Epidermal melanocyte (primary cell): ENCODE results near the gene DEFB132.
A peak's percentile ranks its signal among the peaks of the same experiment; 100 is the strongest.
"Not testable (repeated sequence)": the region's sequence is repeated elsewhere in the genome, so short reads cannot be mapped to it uniquely, and the experiment has no call there.

Experiments used
- DNase-seq: peaks from one replicate; pipeline ENCODE4 v3.0.0; 2011; ENCODE audit warnings: low spot score; ENCODE audit not compliant: insufficient read length

DEFB132 gene

DNA sequence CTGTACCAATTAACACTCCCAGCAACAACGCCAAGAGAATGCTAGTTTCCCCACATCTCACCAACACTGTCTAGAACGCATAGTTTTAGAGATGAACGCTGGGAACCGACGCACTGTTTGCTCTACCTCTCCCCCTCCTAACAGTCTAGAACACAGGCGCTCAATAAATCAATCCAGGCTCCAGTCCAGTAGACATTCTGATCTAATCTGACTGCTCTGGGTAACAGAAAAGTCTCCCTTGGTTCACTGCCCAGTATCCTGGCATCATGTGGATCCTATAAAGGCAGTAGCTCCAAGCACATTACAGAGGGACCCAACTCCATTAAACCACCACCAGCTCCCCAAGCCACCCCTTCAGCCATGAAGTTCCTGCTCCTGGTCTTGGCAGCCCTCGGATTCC, at the start of gene DEFB132:
DEFB132 (plus strand) TSS at position 306 of the 400 bp plus-strand sequence; CDS start at position 361, 55 bp downstream.
- no peak for DNase-seq

DNA sequence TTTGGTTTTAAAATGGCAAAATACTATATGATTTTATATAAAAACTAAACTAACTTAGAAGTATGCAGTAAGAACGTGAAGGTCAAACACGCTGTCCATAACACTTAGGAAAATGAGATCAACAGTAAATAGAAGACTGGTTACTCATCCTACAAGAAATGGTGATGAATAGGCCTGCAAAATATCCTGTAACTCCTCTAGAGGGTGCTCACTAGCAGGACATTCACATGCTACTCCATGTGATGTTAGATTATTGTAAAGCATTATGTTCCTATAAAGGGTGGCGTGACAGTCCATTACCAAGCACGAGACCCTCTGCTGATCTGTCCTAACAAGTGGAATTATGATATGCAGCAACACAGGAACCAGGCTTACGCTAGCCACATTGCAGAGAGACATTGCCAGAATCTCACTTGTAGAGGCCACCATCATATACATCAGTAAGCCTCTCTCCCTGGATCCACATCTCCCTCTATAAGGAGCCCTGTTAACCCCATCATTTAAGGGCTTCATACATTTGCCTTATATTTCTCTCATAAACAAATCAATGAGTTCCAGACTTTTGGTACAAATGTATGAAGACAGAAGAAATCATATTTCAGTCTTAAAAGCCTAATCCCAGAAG, 48.5 kb upstream of the DEFB132 start:
- DNase-seq = peak; percentile 19

- DNase-seq = no peak
Observed at GRCh38 chr20:210809-211502, 46.6 kb upstream of the DEFB132 start.

GRCh38 chr20:214383-214782, 43.1 kb upstream of the DEFB132 start:
- DNase-seq = no peak

GRCh38 chr20:215796-216195, 41.7 kb upstream of the DEFB132 start:
- no peak for DNase-seq

GRCh38 chr20:217266-217665, 40.3 kb upstream of the DEFB132 start:
- DNase-seq = no peak

- peak; percentile 57 for DNase-seq
Observed at GRCh38 chr20:219290-220115, 38.0 kb upstream of the DEFB132 start.

DNA sequence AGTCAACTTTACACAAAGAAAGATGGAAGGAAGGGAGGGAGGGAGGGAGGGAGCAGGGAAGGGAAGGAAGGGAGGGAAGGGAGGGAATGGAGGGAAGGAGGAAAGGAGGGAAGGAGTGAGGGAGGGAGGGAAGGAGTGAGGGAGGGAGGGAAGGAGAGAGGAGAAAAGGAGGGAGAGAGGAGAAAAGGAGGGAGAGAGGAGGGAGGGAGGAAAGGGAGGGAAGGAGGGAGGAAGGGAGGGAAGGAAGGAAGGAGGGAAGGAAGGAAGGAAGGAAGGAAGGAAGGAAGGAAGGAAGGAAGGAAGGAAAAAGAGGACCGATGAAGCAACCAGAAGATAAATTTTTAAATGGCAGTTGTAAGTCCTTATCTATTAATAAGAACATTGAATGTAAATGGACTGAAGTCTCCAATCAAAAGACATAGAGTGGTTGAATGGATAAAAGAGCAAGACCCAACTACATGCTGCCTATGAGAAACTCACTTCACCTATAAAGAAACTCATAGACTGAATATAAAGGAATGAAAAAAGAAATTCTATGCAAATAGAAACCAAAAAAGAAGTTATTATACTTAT, 36.2 kb upstream of the DEFB132 start:
- DNase-seq = no peak

GRCh38 chr20:225879-226278, 31.6 kb upstream of the DEFB132 start:
- DNase-seq = not testable (repeated sequence)

GRCh38 chr20:226958-227357, 30.6 kb upstream of the DEFB132 start, which contains the start of gene DEFB129:
DEFB129 (plus strand) TSS chr20:227258; CDS start chr20:227289, 31 bp downstream.
- no peak for DNase-seq

DNA sequence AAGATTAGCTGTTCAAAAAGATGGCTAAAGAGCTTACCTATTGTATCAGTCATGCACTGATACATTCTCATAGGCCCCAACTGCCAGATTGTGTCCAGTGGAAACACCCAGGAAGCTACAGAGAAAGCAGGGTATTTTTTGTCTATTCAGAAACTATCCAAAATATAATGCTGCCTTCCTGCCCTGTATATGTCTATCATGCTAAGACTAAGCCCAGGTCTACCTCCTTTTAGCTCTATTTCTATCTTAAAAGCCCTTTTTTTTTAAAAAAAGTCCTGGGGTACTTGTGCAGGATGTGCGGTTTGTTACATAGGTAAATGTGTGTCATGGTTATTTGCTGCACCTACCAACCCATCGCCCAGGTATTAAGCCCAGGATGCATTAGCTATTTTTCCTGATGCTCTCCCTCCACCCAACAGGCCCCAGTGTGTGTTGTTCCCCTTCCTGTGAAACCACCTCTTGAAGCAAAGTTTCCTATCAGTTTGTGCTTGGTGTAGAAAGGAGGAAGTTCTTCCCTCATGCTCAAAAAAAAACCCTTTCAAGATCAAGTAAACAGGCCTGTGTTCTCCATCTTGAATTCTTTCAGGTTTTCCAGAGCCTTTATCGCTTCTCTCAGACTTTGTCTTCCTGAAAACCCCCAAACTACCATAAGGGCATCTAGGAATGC, 30.0 kb upstream of the DEFB132 start:
- DNase-seq = no peak

DNA sequence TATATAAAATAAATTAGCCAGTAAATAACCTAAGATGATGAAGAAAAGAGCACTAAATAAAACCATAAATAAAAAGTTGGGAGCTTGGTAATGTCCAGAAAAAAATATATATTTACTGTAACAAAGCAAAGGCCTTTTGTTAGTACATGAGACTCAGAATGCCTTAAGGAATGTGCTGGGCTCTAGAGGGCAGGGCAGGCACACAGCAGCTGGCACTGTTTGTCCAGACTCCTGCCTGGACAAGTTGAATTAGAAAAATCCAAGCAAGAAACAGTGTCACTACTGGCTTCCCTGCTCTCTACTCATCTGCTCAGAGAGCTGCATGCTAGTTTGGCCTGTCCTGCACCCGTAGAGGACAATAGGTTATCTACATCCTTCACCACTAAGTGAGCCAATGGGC, 21.6 kb upstream of the DEFB132 start:
- DNase-seq = peak; percentile 34

DNA sequence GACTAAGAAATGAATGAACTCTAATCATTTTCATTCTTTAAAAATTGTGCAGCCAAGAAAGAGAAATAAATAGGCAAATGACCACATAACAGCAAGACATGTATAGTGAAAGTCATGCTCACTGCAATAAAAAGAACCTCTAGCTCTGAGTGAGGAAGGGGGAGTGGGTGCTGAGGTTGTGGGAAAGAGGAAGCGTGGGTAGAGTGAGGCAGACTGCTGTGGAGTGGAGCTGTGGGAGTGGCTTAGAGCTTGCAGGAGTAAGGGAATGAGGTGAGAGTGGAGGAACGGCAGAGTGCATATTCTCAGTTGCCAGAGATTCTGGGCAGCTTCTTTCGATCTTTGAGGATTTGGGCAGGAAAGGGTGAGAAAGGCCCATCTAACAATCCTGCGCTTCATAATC, 20.0 kb upstream of the DEFB132 start:
- DNase-seq = no peak

DNA sequence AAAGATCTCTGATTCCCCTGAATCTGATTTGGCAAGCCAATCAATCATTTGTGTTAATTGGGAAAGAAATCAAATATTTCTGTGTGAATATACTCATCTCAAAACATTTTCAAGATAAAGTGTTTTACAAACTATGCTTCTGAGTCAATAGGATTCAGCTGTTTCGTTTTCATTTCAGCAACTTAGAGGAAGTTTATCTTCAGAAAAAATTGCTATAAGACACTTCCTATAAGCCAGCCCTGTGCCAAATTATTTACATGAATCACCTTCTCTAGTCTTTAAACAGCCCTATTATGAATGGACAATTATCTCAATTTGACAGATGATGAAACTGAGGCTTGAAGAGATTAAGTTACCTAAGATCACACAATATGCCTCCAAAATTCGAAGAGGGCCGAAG, 19.6 kb upstream of the DEFB132 start:
- DNase-seq = no peak

DNA sequence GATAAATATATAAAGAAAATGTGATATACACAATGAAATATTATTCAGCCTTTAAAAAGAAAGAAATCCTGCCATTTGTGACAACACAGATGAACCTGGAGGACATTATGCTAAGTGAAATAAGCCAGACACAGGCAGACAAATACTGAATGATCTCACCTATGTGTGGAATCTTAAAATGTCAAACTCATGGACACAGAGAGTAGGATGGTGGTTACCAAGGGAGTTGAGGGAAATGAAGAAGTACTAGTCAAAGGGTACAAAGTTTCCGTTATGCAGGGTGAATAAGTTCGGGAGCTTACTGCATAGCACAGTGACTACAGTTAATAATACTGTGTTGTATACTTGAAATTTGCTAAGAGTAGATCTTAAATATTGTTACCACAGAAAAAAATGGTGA, 14.6 kb upstream of the DEFB132 start:
- no peak for DNase-seq

DNA sequence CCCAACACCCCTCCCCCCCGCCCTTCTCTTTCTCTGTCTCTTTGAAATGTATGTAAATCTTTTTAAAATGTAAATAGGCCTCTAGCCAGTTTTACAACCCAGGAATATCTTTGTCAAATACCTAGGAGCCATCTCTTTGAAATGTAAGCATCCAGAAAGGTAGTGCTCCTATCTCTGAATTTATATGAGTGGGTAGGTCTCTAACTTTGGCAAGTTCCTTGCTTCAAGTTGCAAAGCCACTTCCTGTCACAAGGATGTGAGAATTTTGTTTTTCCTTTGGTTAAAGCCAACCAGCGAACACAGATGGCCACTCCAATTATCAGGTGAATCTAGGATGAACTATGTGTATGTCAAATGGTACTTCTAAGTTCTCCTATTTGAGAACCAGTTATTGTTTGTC, 6.2 kb upstream of the DEFB132 start:
- DNase-seq = no peak

DNA sequence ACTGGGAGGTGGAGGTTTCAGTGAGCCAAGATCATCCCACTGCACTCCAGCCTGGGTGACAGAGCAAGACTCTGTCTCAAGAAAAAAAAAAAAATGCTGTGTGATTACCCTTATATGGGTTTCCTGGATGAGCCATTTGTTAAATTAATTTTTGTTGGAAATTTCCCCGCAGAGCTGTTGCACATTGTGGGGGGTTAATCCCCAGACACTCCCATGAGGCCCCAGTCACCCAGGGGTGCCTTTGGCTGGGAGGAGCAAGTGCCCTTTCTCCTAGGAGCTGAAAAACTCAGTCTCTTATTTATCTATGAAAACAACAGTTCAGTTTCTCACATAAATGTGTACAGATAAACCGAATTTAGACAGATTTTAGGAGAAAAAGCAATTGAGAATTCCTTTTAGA, 4.7 kb upstream of the DEFB132 start:
- no peak for DNase-seq

DNA sequence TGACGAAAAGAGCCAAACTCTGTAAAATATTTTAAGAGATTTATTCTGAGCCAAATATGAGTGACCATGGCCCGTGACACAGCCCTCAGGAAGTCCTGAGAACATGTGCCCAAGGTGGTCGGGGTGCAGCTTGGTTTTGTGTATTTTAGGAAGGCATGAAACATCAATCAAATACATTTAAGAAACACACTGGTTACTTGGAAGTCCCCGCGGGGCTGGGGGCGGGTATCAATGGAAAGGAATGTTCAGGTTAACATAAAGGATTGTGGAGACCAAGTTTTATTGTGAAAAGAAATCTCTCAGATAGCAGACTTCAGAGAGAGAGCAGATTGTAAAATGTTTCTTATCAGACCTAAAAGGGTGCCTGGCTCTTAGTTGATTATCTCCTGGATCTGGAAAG, 4.1 kb upstream of the DEFB132 start:
- DNase-seq = not testable (repeated sequence)

GRCh38 chr20:258269-258858, 840 bp downstream of the DEFB132 start:
- DNase-seq = no peak

DNA sequence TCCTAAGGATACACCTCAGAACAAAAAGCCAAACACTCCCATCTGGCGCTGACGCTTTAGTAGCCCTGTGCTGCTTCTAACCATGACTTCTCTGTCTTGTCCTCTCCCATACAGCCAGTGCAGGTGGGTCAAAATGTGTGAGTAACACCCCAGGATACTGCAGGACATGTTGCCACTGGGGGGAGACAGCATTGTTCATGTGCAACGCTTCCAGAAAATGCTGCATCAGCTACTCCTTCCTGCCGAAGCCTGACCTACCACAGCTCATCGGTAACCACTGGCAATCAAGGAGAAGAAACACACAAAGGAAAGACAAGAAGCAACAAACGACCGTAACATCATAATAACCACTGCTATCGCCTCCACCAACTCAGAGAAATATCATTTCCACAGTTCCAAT, 1.4 kb downstream of the DEFB132 start:
- DNase-seq = no peak

- DNase-seq = no peak
Observed at GRCh38 chr20:259981-260380, 2.5 kb downstream of the DEFB132 start.
